Mucosa of descending colon (tissue), 3 donors: ENCODE measurements around the gene INHBE. TPM values are rescaled to one million over a fixed set of nuclear protein-coding genes. Genes with fewer than 3 reads are reported as not detected.
A peak's percentile ranks its signal among the peaks of the same experiment; 100 is the strongest.

Source experiments
- ATAC-seq: fragments of 200-7000 bp; cut with Tn5 transposase; one replicate; pipeline ENCODE4 v1.9.1; 2020; ENCODE audit warnings: mild to moderate bottlenecking, moderate library complexity
- DNase-seq, 3 donors: peaks; one replicate each; pipeline ENCODE4 v3.0.0-alpha.2; 2020
- H3K36me3 ChIP-seq: fragments of 200-600 bp; one replicate; pipeline ENCODE4 v1.8.0; 2021; ENCODE audit warnings: low read depth, mild to moderate bottlenecking
- H3K4me1 ChIP-seq: fragments of 200-600 bp; one replicate; pipeline ENCODE4 v1.8.0; 2021; ENCODE audit warnings: low read depth, mild to moderate bottlenecking
- H3K4me3 ChIP-seq: fragments of 200-600 bp; one replicate; pipeline ENCODE4 v1.8.0; 2021; ENCODE audit warnings: mild to moderate bottlenecking
- H3K9me3 ChIP-seq: fragments of 200-600 bp; one replicate; pipeline ENCODE4 v1.8.0; 2021; ENCODE audit warnings: mild to moderate bottlenecking
- intact Hi-C, 2 donors: fragments of 100-400 bp; cut with DNase I in 1 of 2; cut with micrococcal nuclease in 1 of 2; formaldehyde crosslinking; loops; one replicate each; pipeline versions ENCODE4 v1.11.0 to v1.11.1; 2022; cut with DNase I, micrococcal nuclease
- total RNA-seq, 3 donors: library from RNA; stranded (reverse); fragmentation: NEBNext Ultra II Directional in 2 of 3; extraction: Animal tissue kit (Norgen Biotek cat#: 25700) in 2 of 3; gene quantifications; one replicate each; pipeline versions ENCODE4 v1.2.1 to v1.2.4, GENCODE V29; 2021 to 2023
- TF ChIP-seq, protein P1 (sequence below): fragments of 200-600 bp; IDR thresholded peaks from one replicate; pipeline ENCODE4 v1.8.0; 2022; ENCODE audit warnings: antibody characterized with exemption, mild to moderate bottlenecking
- donor health status: DM: no; HTN: no; CAD: no; lungs with moderate emphysema.
- donor health status: DM: no; HTN: no; CAD: no.
- donor health status: DM: no; HTN: yes; CAD: no.

The INHBE gene
- total RNA-seq, 3 donors from 2014 or later = not detected

DNA sequence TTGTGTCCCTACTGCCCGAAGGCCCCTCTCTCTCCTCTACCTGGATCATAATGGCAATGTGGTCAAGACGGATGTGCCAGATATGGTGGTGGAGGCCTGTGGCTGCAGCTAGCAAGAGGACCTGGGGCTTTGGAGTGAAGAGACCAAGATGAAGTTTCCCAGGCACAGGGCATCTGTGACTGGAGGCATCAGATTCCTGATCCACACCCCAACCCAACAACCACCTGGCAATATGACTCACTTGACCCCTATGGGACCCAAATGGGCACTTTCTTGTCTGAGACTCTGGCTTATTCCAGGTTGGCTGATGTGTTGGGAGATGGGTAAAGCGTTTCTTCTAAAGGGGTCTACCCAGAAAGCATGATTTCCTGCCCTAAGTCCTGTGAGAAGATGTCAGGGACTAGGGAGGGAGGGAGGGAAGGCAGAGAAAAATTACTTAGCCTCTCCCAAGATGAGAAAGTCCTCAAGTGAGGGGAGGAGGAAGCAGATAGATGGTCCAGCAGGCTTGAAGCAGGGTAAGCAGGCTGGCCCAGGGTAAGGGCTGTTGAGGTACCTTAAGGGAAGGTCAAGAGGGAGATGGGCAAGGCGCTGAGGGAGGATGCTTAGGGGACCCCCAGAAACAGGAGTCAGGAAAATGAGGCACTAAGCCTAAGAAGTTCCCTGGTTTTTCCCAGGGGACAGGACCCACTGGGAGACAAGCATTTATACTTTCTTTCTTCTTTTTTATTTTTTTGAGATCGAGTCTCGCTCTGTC is 1.8 kb downstream of the INHBE start:
- Histone ChIP-seq H3K4me3 (no peak overlapping the region), H3K4me1 (peaks cover 26% of the 10 kb centered on the region)
- intact Hi-C loops = loop anchor here (10.0 kb wide), 3 partner anchors 152 to 192 kb away; no protein-coding TSS in a partner anchor

DNA sequence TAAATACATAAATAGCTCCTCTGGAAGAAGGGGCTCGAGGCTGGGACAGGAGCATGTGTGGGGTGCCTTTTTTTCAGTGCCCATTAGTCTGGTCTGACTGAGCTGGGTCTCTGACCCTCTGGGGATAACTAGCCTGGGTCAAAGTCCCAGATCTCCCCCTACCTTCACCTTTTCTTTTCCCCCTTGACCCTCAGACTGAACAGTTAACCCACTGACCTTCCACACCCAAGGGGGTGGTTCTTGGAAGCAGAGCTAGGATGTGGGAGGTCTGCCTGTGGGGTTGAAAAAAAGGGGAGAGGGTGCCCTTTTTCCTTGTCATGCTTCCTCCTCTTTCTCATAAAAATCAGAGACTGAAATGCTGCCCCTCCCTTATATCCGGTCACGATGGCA is 3.6 kb downstream of the INHBE start:
- no peak for DNase-seq
- Histone ChIP-seq H3K36me3 (no peaks in the 10 kb centered on the region), H3K9me3 (no peaks in the 10 kb centered on the region), H3K4me1 (peaks cover 27% of the 10 kb centered on the region), H3K4me3 (no peak overlapping the region)
- ATAC-seq = no peak
- intact Hi-C loops = loop anchor here (10.0 kb wide), 3 partner anchors 154 to 194 kb away; no protein-coding TSS in a partner anchor
- TF ChIP-seq, protein P1, sequence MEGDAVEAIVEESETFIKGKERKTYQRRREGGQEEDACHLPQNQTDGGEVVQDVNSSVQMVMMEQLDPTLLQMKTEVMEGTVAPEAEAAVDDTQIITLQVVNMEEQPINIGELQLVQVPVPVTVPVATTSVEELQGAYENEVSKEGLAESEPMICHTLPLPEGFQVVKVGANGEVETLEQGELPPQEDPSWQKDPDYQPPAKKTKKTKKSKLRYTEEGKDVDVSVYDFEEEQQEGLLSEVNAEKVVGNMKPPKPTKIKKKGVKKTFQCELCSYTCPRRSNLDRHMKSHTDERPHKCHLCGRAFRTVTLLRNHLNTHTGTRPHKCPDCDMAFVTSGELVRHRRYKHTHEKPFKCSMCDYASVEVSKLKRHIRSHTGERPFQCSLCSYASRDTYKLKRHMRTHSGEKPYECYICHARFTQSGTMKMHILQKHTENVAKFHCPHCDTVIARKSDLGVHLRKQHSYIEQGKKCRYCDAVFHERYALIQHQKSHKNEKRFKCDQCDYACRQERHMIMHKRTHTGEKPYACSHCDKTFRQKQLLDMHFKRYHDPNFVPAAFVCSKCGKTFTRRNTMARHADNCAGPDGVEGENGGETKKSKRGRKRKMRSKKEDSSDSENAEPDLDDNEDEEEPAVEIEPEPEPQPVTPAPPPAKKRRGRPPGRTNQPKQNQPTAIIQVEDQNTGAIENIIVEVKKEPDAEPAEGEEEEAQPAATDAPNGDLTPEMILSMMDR = no peak

More for the DNA sequence above, 1.8 kb downstream of the INHBE start:
- no peaks in the 10 kb centered on the region for H3K36me3 ChIP-seq
- DNase-seq (no peak), ATAC-seq (no peak)
- no peaks in the 10 kb centered on the region for H3K9me3 ChIP-seq
- TF ChIP-seq, protein P1 = no peak

- TF ChIP-seq, protein P1 = peak; percentile 94
- ATAC-seq (peak; percentile 80), DNase-seq (peak; percentile 93 to 96 (median 95))
- H3K9me3 ChIP-seq = no peaks in the 10 kb centered on the region
- H3K4me1 ChIP-seq = peaks cover 27% of the 10 kb centered on the region
- intact Hi-C loops = loop anchor here (10.0 kb wide), 3 partner anchors 154 to 194 kb away; no protein-coding TSS in a partner anchor
- peak overlapping the region; percentile 22 for H3K4me3 ChIP-seq
- H3K36me3 ChIP-seq = no peaks in the 10 kb centered on the region
Observed at GRCh38 chr12:57459055-57459749, 4.1 kb downstream of the INHBE start.

GRCh38 chr12:57459750-57460467 is 4.8 kb downstream of the INHBE start, which contains the start of gene GLI1:
TSS of gene GLI1 (plus strand) at chr12:57459785. CDS start at chr12:57463692, 3,907 bp downstream.
- DNase-seq (peak in 2 of 3 donors; percentile 47 to 59), ATAC-seq (no peak)
- Histone ChIP-seq H3K4me3 (peak within 1 kb of the TSS; percentile 22), H3K36me3 (no peaks in the 10 kb centered on the region), H3K4me1 (peaks cover 27% of the 10 kb centered on the region), H3K9me3 (no peaks in the 10 kb centered on the region)
- intact Hi-C loops = loop anchor here (10.0 kb wide), 3 partner anchors 155 to 195 kb away; no protein-coding TSS in a partner anchor
- TF ChIP-seq, protein P1 = no peak

- Histone ChIP-seq H3K9me3 (no peaks in the 10 kb centered on the region), H3K36me3 (no peaks in the 10 kb centered on the region), H3K4me1 (peaks cover 27% of the 10 kb centered on the region), H3K4me3 (no peak overlapping the region)
- peak in 1 of 3 donors; percentile 34 for DNase-seq
- TF ChIP-seq, protein P1 = no peak
- no peak for ATAC-seq
- intact Hi-C loops = no loop called here
Observed at GRCh38 chr12:57460468-57460784, 5.3 kb downstream of the INHBE start.
